Fibroblast of skin of right biceps (primary cell): Measurements from ENCODE around the gene WRAP73.

Experiments
- DNase-seq: peaks from one replicate; pipeline ENCODE4 v3.0.0-alpha.2; 2013

WRAP73 gene

GRCh38 chr1:3664700-3665375 is 14.9 kb upstream of the WRAP73 start:
- DNase-seq, result no peak

- no peak for DNase-seq
Measured at GRCh38 chr1:3663999-3664699, 14.2 kb upstream of the WRAP73 start.

- DNase-seq, result no peak
Measured at GRCh38 chr1:3662080-3662671, 12.3 kb upstream of the WRAP73 start.

GRCh38 chr1:3661631-3662030 is 11.7 kb upstream of the WRAP73 start:
- DNase-seq, result no peak

- DNase-seq, result no peak
Measured at GRCh38 chr1:3660704-3661103, 10.8 kb upstream of the WRAP73 start.

- no peak for DNase-seq
Measured at GRCh38 chr1:3659093-3659492, 9.2 kb upstream of the WRAP73 start.

GRCh38 chr1:3658231-3658615 is 8.3 kb upstream of the WRAP73 start:
- no peak for DNase-seq

GRCh38 chr1:3657578-3658230 is 7.8 kb upstream of the WRAP73 start:
- no peak for DNase-seq

- no peak for DNase-seq
Measured at GRCh38 chr1:3657096-3657475, 7.2 kb upstream of the WRAP73 start.

GRCh38 chr1:3656450-3657095 is 6.7 kb upstream of the WRAP73 start:
- no peak for DNase-seq

GRCh38 chr1:3654549-3655281 is 4.8 kb upstream of the WRAP73 start:
- no peak for DNase-seq

- no peak for DNase-seq
Measured at GRCh38 chr1:3653286-3653618, 3.3 kb upstream of the WRAP73 start.

- DNase-seq, result no peak
Measured at GRCh38 chr1:3652548-3653285, 2.8 kb upstream of the WRAP73 start.

GRCh38 chr1:3651930-3652547 is 2.1 kb upstream of the WRAP73 start, which contains the start of gene TP73:
Gene TP73 (plus strand): TSS chr1:3652516. CDS start chr1:3682366, 29,850 bp downstream.
- DNase-seq, result no peak

GRCh38 chr1:3651026-3651929 is 1.4 kb upstream of the WRAP73 start:
- no peak for DNase-seq

GRCh38 chr1:3650248-3651025 is 534 bp upstream of the WRAP73 start:
- DNase-seq, result no peak

- no peak for DNase-seq
Measured at GRCh38 chr1:3646596-3646995, 3.3 kb downstream of the WRAP73 start.

GRCh38 chr1:3645666-3646355 is 4.1 kb downstream of the WRAP73 start:
- DNase-seq, result no peak

- DNase-seq, result no peak
Measured at GRCh38 chr1:3645247-3645646, 4.7 kb downstream of the WRAP73 start.
